Cardiac muscle cell (in vitro differentiated cells and primary cell): ENCODE data around the gene BRICD5. TPM values are rescaled to one million over a fixed set of nuclear protein-coding genes. Genes with fewer than 3 reads are reported as not detected.

Experiments used
- DNase-seq, 2 donors: peaks; one replicate each; pipeline versions ENCODE4 v3.0.0 to v3.0.0-alpha.2; 2010 to 2017; ENCODE audit warnings: low read depth in 1 of 2, low spot score in 1 of 2
- H3K27ac ChIP-seq: fragments of 200-600 bp; sonication (generic); 2 replicates; pipeline ENCODE4 v1.5.1; 2016
- H3K27me3 ChIP-seq: fragments of 200-600 bp; sonication (generic); 2 replicates; pipeline ENCODE4 v1.6.0; 2016; ENCODE audit warnings: control low read depth
- H3K36me3 ChIP-seq: fragments of 200-600 bp; sonication (generic); 2 replicates; pipeline ENCODE4 v1.5.1; 2016; ENCODE audit warnings: control low read depth
- H3K4me1 ChIP-seq: fragments of 200-600 bp; sonication (generic); 2 replicates; pipeline ENCODE4 v1.8.1; 2017; ENCODE audit warnings: low read depth, mild to moderate bottlenecking, mixed run types
- H3K4me3 ChIP-seq: fragments of 200-600 bp; sonication (generic); 2 replicates; pipeline ENCODE4 v1.5.1; 2016; ENCODE audit warnings: mild to moderate bottlenecking
- H3K9me3 ChIP-seq: fragments of 200-600 bp; sonication (generic); 2 replicates; pipeline ENCODE4 v1.5.1; 2017; ENCODE audit warnings: low read depth, mild to moderate bottlenecking, control low read depth
- polyA plus RNA-seq: library from polyadenylated mRNA; unstranded; fragments of >200 nt; fragmentation: Nextera tagmentation; extraction: Ambion mirVana; gene quantifications from 2 replicates; pipeline ENCODE4 v1.2.1, GENCODE V29; 2016
- total RNA-seq: library from RNA; depleted of rRNA; stranded (reverse); fragments of >200 nt; gene quantifications from 2 replicates; pipeline ENCODE4 v1.2.3, GENCODE V29; 2016
- TF ChIP-seq, protein P1 (sequence below): IDR thresholded peaks from 2 replicates; pipeline ENCODE4 v1.5.1; 2012; ENCODE audit warnings: low read depth, mild to moderate bottlenecking, low read length

BRICD5 gene
- total and polyA plus RNA-seq, 2 experiments from 2014 or later: 21.8 to 24.6 TPM

DNA sequence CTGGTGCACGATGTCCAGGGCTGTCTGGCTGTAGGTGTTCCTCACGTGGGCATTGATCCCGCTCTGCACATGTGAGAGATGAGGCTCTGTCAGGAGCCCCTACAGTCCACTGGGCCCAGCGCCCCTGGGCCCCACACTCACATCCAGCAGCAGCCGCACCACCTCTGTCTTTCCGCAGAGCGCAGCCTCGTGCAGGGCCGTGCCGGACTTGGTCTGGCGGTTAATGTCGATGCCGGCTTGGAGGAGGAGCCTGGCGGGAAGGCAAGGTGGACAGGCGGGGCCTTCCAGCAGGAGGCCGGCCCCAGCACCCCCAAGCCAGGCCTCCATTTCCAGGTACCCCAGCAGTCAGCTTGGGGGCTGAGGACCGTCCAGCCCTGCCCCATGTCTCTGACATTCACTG, 23.5 kb downstream of the BRICD5 start:
- no peak for DNase-seq
- no peaks in the 10 kb centered on the region for H3K27me3 ChIP-seq
- TF ChIP-seq, protein P1, sequence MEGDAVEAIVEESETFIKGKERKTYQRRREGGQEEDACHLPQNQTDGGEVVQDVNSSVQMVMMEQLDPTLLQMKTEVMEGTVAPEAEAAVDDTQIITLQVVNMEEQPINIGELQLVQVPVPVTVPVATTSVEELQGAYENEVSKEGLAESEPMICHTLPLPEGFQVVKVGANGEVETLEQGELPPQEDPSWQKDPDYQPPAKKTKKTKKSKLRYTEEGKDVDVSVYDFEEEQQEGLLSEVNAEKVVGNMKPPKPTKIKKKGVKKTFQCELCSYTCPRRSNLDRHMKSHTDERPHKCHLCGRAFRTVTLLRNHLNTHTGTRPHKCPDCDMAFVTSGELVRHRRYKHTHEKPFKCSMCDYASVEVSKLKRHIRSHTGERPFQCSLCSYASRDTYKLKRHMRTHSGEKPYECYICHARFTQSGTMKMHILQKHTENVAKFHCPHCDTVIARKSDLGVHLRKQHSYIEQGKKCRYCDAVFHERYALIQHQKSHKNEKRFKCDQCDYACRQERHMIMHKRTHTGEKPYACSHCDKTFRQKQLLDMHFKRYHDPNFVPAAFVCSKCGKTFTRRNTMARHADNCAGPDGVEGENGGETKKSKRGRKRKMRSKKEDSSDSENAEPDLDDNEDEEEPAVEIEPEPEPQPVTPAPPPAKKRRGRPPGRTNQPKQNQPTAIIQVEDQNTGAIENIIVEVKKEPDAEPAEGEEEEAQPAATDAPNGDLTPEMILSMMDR: no peak
- H3K4me3 ChIP-seq: no peak overlapping the region
- H3K36me3 ChIP-seq: no peaks in the 10 kb centered on the region
- no peaks in the 10 kb centered on the region for H3K9me3 ChIP-seq
- H3K4me1 ChIP-seq: no peaks in the 10 kb centered on the region
- no peak overlapping the region for H3K27ac ChIP-seq

DNA sequence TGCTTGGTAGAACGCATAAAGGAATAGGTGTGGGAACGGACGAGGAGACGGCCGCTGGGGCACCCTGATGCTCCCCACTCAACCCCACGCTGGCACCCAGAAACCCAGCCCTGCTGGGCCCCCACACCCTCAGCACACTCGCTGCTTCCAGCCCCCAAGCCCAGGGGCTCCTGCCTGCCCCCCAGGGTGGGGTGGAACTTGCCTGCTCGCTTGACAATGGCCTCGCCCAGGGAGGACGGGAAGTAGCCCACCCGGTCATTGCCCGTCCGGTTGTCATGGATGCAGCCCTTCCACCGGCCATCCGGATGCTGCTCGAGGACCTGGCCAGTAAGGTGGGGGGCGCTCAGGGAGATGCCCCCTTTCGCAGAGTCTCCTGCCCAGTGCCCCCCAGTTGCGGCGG, 24.2 kb downstream of the BRICD5 start:
- TF ChIP-seq, protein P1: no peak
- Histone ChIP-seq H3K9me3 (no peaks in the 10 kb centered on the region), H3K27me3 (no peaks in the 10 kb centered on the region)

DNA sequence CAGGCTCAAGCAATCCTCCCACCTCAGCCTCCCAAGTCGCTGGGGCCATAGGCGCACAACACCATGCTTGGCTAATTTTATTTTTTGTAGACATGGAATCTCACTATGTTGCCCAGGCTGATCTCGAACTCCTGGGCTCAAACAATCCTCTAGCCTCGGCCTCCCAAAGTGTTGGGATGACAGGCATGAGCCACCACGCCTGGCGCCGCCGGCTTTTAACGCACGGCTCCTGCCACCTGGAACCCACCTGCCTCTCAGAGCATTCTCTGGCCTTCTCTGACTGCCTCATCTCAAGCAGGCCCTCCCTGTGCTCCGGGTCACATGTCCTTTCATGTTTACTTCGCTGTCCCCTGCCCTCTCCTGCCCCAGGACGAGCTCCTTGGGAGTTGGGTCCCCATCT, 24.6 kb downstream of the BRICD5 start:
- Histone ChIP-seq H3K27ac (no peak overlapping the region), H3K36me3 (no peaks in the 10 kb centered on the region)
- TF ChIP-seq, protein P1: no peak

More for the DNA sequence above, 24.2 kb downstream of the BRICD5 start:
- no peak overlapping the region for H3K4me3 ChIP-seq
- no peak overlapping the region for H3K27ac ChIP-seq
- no peak for DNase-seq
- no peaks in the 10 kb centered on the region for H3K4me1 ChIP-seq
- H3K36me3 ChIP-seq: no peaks in the 10 kb centered on the region

DNA sequence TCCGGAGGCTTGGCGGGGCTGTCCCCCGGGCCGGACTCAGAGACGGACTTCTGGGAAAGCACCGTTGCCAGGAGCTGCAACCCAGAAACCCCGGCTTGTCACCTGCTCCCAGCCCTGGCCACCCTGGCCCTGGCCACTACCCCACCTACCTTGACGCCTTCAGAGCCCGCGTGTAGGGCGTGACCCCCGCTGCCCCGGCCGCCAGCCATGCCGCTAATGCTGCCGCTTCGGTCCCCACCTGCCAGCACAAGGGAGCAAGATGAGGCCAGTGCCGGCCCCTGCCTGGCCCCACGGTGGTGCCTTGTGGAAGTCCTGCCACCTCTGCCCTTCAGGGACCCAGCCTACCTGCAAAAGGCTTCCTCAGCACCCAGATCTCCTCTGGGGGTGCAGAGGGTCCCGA, 25.7 kb downstream of the BRICD5 start:
- H3K4me3 ChIP-seq: no peak overlapping the region
- TF ChIP-seq, protein P1: no peak
- H3K27me3 ChIP-seq: no peaks in the 10 kb centered on the region
- no peaks in the 10 kb centered on the region for H3K4me1 ChIP-seq
- H3K36me3 ChIP-seq: no peaks in the 10 kb centered on the region
- no peak overlapping the region for H3K27ac ChIP-seq
- no peak for DNase-seq
- H3K9me3 ChIP-seq: no peaks in the 10 kb centered on the region

More for the DNA sequence above, 24.6 kb downstream of the BRICD5 start:
- DNase-seq: no peak
- H3K4me1 ChIP-seq: no peaks in the 10 kb centered on the region
- H3K27me3 ChIP-seq: no peaks in the 10 kb centered on the region
- no peak overlapping the region for H3K4me3 ChIP-seq
- H3K9me3 ChIP-seq: no peaks in the 10 kb centered on the region

DNA sequence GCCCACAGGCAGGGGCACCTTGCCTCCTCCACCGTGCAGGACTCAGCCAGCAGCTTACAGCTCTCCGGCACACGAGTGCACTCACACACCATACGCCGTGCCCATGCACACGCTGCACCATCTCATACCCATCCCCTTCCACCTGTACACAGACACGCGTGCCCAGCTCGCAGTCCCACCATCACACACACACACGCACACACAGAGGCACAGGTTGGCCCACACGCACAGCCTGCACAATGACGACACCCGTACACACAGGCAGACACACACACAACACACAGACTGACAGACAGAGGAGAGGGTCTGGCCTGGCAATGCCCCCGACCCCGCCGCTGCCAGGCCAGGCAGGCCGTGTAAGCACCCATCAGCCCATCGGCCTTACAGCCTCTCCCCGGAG, 26.3 kb downstream of the BRICD5 start:
- Histone ChIP-seq H3K4me1 (no peaks in the 10 kb centered on the region), H3K4me3 (no peak overlapping the region), H3K27me3 (no peaks in the 10 kb centered on the region), H3K9me3 (no peaks in the 10 kb centered on the region), H3K27ac (no peak overlapping the region), H3K36me3 (no peaks in the 10 kb centered on the region)
- TF ChIP-seq, protein P1: no peak
- no peak for DNase-seq

DNA sequence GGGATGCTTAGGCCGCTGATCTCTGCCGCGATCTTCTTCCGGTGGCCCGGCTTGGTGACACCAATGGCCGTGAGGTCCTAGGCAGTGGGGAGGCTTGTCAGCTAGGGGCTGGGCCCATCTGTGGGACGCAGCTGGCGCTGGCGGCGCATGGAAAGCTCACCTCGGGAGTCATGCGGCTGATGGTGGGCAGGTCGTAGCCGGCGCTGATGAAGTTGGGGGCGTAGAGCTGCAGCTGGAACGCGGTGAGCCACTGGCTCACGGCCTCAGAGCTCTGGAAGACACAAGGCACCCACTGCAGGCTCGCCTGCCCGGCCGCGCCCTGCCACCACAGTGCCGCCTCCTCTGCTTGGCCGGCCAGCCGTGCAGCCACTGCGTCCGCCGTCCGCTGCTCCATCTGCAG, 27.0 kb downstream of the BRICD5 start:
- H3K4me3 ChIP-seq: no peak overlapping the region
- H3K36me3 ChIP-seq: no peaks in the 10 kb centered on the region
- no peaks in the 10 kb centered on the region for H3K4me1 ChIP-seq
- no peak overlapping the region for H3K27ac ChIP-seq
- H3K27me3 ChIP-seq: no peaks in the 10 kb centered on the region
- TF ChIP-seq, protein P1: no peak
- DNase-seq: no peak
- H3K9me3 ChIP-seq: no peaks in the 10 kb centered on the region
